Measurements from ENCODE around the gene IQCK. TPM values are rescaled to one million over a fixed set of nuclear protein-coding genes. Genes with fewer than 3 reads are reported as not detected.

IQCK gene
- total RNA-seq, 1 donor from 2014 or later: 5.8 TPM

GRCh38 chr16:19705843-19706242, 12.2 kb upstream of the IQCK start:
- H3K9me3 Mint-ChIP-seq (ENCODE audit: unreplicated experiment): no peaks in the 10 kb centered on the region
- no peaks in the 10 kb centered on the region for H3K27me3 Mint-ChIP-seq (ENCODE audit: unreplicated experiment)
- H3K27ac Mint-ChIP-seq (ENCODE audit: unreplicated experiment): no peak overlapping the region
- H3K36me3 Mint-ChIP-seq (ENCODE audit: unreplicated experiment): peaks cover 38% of the 10 kb centered on the region
- no peak for TF ChIP-seq CTCF (IDR thresholded peaks at IDR 0.05)
- no peak for DNase-seq (ENCODE audit: extremely low spot score, unreplicated experiment)
- no peak overlapping the region for H3K4me3 Mint-ChIP-seq (ENCODE audit: unreplicated experiment)
- H3K4me1 Mint-ChIP-seq (ENCODE audit: unreplicated experiment): peaks cover 9% of the 10 kb centered on the region

GRCh38 chr16:19706846-19707245, 11.2 kb upstream of the IQCK start:
- DNase-seq (ENCODE audit: extremely low spot score, unreplicated experiment): no peak
- peaks cover 4% of the 10 kb centered on the region for H3K4me1 Mint-ChIP-seq (ENCODE audit: unreplicated experiment)
- TF ChIP-seq CTCF (IDR thresholded peaks at IDR 0.05): no peak
- no peaks in the 10 kb centered on the region for H3K27me3 Mint-ChIP-seq (ENCODE audit: unreplicated experiment)
- peaks cover 38% of the 10 kb centered on the region for H3K36me3 Mint-ChIP-seq (ENCODE audit: unreplicated experiment)
- H3K4me3 Mint-ChIP-seq (ENCODE audit: unreplicated experiment): no peak overlapping the region
- no peaks in the 10 kb centered on the region for H3K9me3 Mint-ChIP-seq (ENCODE audit: unreplicated experiment)
- no peak overlapping the region for H3K27ac Mint-ChIP-seq (ENCODE audit: unreplicated experiment)

GRCh38 chr16:19707569-19708295, 10.3 kb upstream of the IQCK start:
- Mint-ChIP-seq H3K27me3 (ENCODE audit: unreplicated experiment) (no peaks in the 10 kb centered on the region), H3K4me1 (ENCODE audit: unreplicated experiment) (peaks cover 4% of the 10 kb centered on the region), H3K27ac (ENCODE audit: unreplicated experiment) (no peak overlapping the region), H3K9me3 (ENCODE audit: unreplicated experiment) (no peaks in the 10 kb centered on the region), H3K36me3 (ENCODE audit: unreplicated experiment) (peaks cover 34% of the 10 kb centered on the region), H3K4me3 (ENCODE audit: unreplicated experiment) (no peak overlapping the region)
- no peak for TF ChIP-seq CTCF (IDR thresholded peaks at IDR 0.05)
- DNase-seq (ENCODE audit: extremely low spot score, unreplicated experiment): no peak

GRCh38 chr16:19708296-19709205, 9.5 kb upstream of the IQCK start:
- no peak overlapping the region for H3K4me3 Mint-ChIP-seq (ENCODE audit: unreplicated experiment)
- H3K4me1 Mint-ChIP-seq (ENCODE audit: unreplicated experiment): peaks cover 4% of the 10 kb centered on the region
- TF ChIP-seq CTCF (IDR thresholded peaks at IDR 0.05): no peak
- no peak overlapping the region for H3K27ac Mint-ChIP-seq (ENCODE audit: unreplicated experiment)
- no peaks in the 10 kb centered on the region for H3K27me3 Mint-ChIP-seq (ENCODE audit: unreplicated experiment)
- H3K36me3 Mint-ChIP-seq (ENCODE audit: unreplicated experiment): peaks cover 28% of the 10 kb centered on the region
- no peaks in the 10 kb centered on the region for H3K9me3 Mint-ChIP-seq (ENCODE audit: unreplicated experiment)
- no peak for DNase-seq (ENCODE audit: extremely low spot score, unreplicated experiment)
